Upper lobe of left lung (tissue), 6 donors: Measurements from ENCODE around the gene EHD3. TPM values are rescaled to one million over a fixed set of nuclear protein-coding genes. Genes with fewer than 3 reads are reported as not detected.

Experiments
- ATAC-seq, 2 donors: fragments of 200-7000 bp; cut with Tn5 transposase; one replicate each; pipeline ENCODE4 v1.9.1; 2022; ENCODE audit warnings: mild to moderate bottlenecking in 2 of 2, moderate library complexity in 2 of 2; ENCODE audit not compliant: low FRiP score in 2 of 2
- DNase-seq, 2 donors: peaks; one replicate each; pipeline ENCODE4 v3.0.0-alpha.2; 2019 to 2020
- H3K27ac ChIP-seq, 4 donors: fragments of 200-600 bp; sonication (generic); one replicate each; pipeline ENCODE4 v1.5.1; 2016 to 2019
- H3K27me3 ChIP-seq, 4 donors: fragments of 200-600 bp; sonication (generic); one replicate each; pipeline ENCODE4 v1.5.1; 2017 to 2019
- H3K36me3 ChIP-seq, 4 donors: fragments of 200-600 bp; sonication (generic); one replicate each; pipeline ENCODE4 v1.5.1; 2016 to 2019
- H3K4me1 ChIP-seq, 4 donors: fragments of 200-600 bp; sonication (generic); one replicate each; pipeline ENCODE4 v1.5.1; 2018 to 2019
- H3K4me3 ChIP-seq, 4 donors: fragments of 200-600 bp; sonication (generic); one replicate each; pipeline ENCODE4 v1.5.1; 2017 to 2019; ENCODE audit warnings: mild to moderate bottlenecking in 2 of 4, moderate library complexity in 1 of 4
- H3K9me3 ChIP-seq, 4 donors: fragments of 200-600 bp; sonication (generic); one replicate each; pipeline ENCODE4 v1.5.1; 2018 to 2019
- CTCF ChIP-seq, 6 experiments: fragments of 450-650 bp in 4 of 6; fragments of 200-600 bp in 2 of 6; sonication (generic) in 2 of 6; IDR thresholded peaks; one replicate each; pipeline ENCODE4 v1.5.1; 2016 to 2019; ENCODE audit warnings: antibody characterized with exemption in 6 of 6
- EP300 ChIP-seq, 4 donors: sonication (generic); formaldehyde crosslinking; IDR thresholded peaks; one replicate each; pipeline ENCODE4 v1.5.1; 2017; ENCODE audit warnings: antibody characterized with exemption in 4 of 4, control low read depth in 2 of 4
- POLR2A ChIP-seq, 4 donors: fragments of 450-650 bp; IDR thresholded peaks; one replicate each; pipeline ENCODE4 v1.5.1; 2016 to 2017; ENCODE audit warnings: antibody characterized with exemption in 4 of 4, mild to moderate bottlenecking in 2 of 4
- POLR2AphosphoS5 ChIP-seq, 2 donors: sonication (generic); formaldehyde crosslinking; IDR thresholded peaks; one replicate each; pipeline ENCODE4 v1.5.1; 2017; ENCODE audit warnings: antibody characterized with exemption in 2 of 2
- WGBS, 2 donors: methylation state at CpG; one replicate each; pipeline ENCODE4 v1.1.5; 2017 to 2018; 5-methylcytosine and 5-hydroxymethylcytosine counted together
- total RNA-seq, 6 donors: library from RNA; depleted of rRNA in 4 of 6; stranded (reverse); fragments of >200 nt in 4 of 6; gene quantifications; one replicate each; pipeline versions ENCODE4 v1.1.0 to v1.2.1, GENCODE V29; 2016 to 2021
- donor health status: DM: no; HTN: no; CAD: no; lungs with moderate emphysema.
- donor health status: DM: no; HTN: yes; CAD: no; lungs with severe emphysema.

Gene EHD3
- 10 to 100 TPM in 1 of 6 donors, 1 to 10 TPM in 5; 3.7 to 12.5 (median 7.3) TPM for total RNA-seq

DNA sequence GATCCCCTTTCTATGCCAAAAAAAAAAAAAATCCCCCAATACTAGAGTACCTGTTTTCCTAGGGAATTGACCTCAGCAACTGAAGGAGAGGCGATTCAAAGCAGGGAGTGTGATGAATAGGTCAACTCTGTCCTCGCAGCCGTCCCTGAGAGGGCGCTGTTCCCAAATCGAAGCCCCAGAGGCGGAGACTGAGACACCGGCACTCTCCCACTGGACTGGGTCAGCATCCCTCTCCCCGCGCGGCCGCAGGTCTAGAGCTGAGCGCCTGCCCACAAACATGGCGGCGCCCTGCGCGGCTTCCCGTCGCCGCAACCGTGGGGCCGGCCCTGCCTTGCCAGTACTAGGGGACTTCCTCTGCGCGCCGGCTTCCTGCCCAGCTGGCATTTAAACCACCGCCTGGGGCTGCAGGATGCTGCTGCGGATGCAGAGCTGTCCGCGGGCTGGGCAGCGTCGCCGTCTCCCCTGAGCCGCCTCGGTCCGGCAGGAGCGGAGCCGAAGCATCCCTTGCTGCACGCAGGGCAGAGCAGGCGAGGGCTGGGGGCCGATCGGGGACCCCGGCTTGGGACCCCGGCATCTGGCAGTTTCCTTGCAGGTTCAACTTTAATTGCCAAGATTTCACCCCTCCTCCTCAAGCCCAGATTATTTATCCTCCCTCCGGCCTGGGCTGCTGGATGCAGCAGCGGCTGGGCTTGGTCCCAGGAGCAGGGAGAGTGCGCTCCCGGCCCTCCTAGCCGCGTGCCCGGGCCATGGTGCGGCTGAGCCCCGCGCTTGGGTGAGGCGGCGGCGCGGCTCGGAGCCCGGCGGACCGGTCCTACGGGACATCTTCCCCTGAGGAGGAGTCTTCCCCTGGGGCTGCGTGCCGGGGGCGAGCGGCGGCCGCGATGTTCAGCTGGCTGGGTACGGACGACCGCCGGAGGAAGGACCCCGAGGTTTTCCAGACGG lies at the start of gene EHD3:
EHD3 (plus strand) TSS at position 412 of the 942 bp plus-strand sequence; CDS start at position 882, 470 bp downstream.
- WGBS, 2 donors: 1 to 5% methylated on average over 9 to 47 of the region's 74 CpGs
- DNase-seq (peak; percentile 91 to 96), ATAC-seq (peak; percentile 94 to 97)
- H3K27me3 ChIP-seq: no peaks in the 10 kb centered on the region
- peak; percentile 57 to 60 for TF ChIP-seq POLR2AphosphoS5 (IDR thresholded peaks at IDR 0.05)
- peak; percentile 38 to 63 (median 56) for TF ChIP-seq CTCF (IDR thresholded peaks at IDR 0.05)
- no peak for TF ChIP-seq EP300 (IDR thresholded peaks at IDR 0.05)
- TF ChIP-seq POLR2A (IDR thresholded peaks at IDR 0.05): peak in 1 of 4 donors; percentile 42
- no peaks in the 10 kb centered on the region for H3K9me3 ChIP-seq
- peak within 1 kb of the TSS; percentile 53 to 79 (median 64) for H3K4me3 ChIP-seq
- H3K4me1 ChIP-seq: peaks cover 8 to 27% (median 19%) of the 10 kb centered on the region in 4 donors
- no peaks in the 10 kb centered on the region for H3K36me3 ChIP-seq
- peak within 1 kb of the TSS; percentile 15 to 79 (median 60) for H3K27ac ChIP-seq

DNA sequence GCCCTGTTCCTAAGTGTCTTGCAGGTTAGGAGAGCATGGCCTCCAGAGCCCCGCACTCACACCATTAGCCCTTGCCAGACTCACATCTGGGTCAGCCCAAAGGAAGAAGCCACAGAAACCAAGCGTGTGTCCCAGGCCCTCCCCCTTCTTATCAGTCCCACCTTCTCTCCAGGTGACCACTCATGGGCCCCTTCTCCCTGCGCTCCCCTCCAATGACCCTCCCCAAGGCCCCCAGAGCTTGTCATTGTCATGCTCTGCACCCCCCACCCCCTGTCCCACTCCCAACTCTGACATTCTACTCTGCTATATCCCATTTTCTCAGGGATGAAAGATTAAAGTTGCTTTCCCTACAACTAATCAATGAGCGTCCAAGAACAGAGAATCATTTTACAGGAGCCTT lies 46.8 kb upstream of the EHD3 start:
- WGBS, 2 donors: 90 to 91% methylated on average over 4 of the region's 4 CpGs
- H3K9me3 ChIP-seq: no peaks in the 10 kb centered on the region
- no peak overlapping the region for H3K4me3 ChIP-seq
- DNase-seq: no peak
- no peaks in the 10 kb centered on the region for H3K27me3 ChIP-seq
- H3K4me1 ChIP-seq: no peaks in the 10 kb centered on the region
- no peak for ATAC-seq
- no peaks in the 10 kb centered on the region for H3K36me3 ChIP-seq
- H3K27ac ChIP-seq: no peak overlapping the region
- no peak for TF ChIP-seq POLR2AphosphoS5 (IDR thresholded peaks at IDR 0.05)
- TF ChIP-seq EP300 (IDR thresholded peaks at IDR 0.05): no peak
- no peak for TF ChIP-seq POLR2A (IDR thresholded peaks at IDR 0.05)
- no peak for TF ChIP-seq CTCF (IDR thresholded peaks at IDR 0.05)

DNA sequence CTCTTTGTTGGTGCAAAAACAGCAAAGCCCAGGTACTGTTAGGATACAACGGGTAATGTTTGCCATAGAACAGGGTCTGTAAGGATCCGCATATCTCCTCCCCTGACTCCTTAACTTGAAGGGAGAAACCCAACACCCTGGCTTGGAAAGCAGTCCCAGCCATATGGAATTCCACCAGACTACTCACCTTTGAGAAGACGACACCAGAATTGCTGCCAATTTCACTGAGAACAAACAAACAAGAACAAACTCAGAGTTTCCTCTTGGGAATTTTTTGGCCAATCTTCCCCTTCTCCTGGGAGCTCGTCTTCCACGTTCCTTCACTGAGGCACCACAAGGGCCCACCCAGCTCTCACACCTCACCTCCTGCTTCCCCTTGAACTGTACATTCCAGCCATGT lies 45.8 kb upstream of the EHD3 start:
- 63 to 68% methylated on average over 5 of the region's 5 CpGs for WGBS, 2 donors
- Histone ChIP-seq H3K4me1 (no peaks in the 10 kb centered on the region), H3K9me3 (no peaks in the 10 kb centered on the region), H3K27ac (no peak overlapping the region), H3K27me3 (no peaks in the 10 kb centered on the region), H3K36me3 (no peaks in the 10 kb centered on the region), H3K4me3 (no peak overlapping the region)
- ATAC-seq (no peak), DNase-seq (no peak)
- TF ChIP-seq POLR2A (IDR thresholded peaks at IDR 0.05): no peak
- no peak for TF ChIP-seq POLR2AphosphoS5 (IDR thresholded peaks at IDR 0.05)
- no peak for TF ChIP-seq EP300 (IDR thresholded peaks at IDR 0.05)
- TF ChIP-seq CTCF (IDR thresholded peaks at IDR 0.05): no peak

GRCh38 chr2:31189141-31189540 lies 44.8 kb upstream of the EHD3 start:
- Histone ChIP-seq H3K4me3 (no peak overlapping the region), H3K27me3 (no peaks in the 10 kb centered on the region), H3K9me3 (no peaks in the 10 kb centered on the region), H3K4me1 (no peaks in the 10 kb centered on the region), H3K36me3 (no peaks in the 10 kb centered on the region), H3K27ac (no peak overlapping the region)
- TF ChIP-seq CTCF (IDR thresholded peaks at IDR 0.05) (no peak), POLR2A (IDR thresholded peaks at IDR 0.05) (no peak), EP300 (IDR thresholded peaks at IDR 0.05) (no peak), POLR2AphosphoS5 (IDR thresholded peaks at IDR 0.05) (no peak)
- no peak for ATAC-seq
- DNase-seq: no peak
- WGBS, 2 donors: 91 to 97% methylated on average over 4 of the region's 4 CpGs
